PFSK-1 (cell line): Measurements from ENCODE around the gene NTN1.

Experiments used
- FOXP2 ChIP-seq: optimal IDR thresholded peaks from 2 replicates; pipeline ENCODE3; 2011; ENCODE audit warnings: borderline replicate concordance, control low read depth, inconsistent platforms; ENCODE audit not compliant: insufficient read depth; ENCODE audit errors: extremely low read length, extremely low read depth
- POLR2AphosphoS5 ChIP-seq: IDR thresholded peaks from 2 replicates; pipeline ENCODE4 v1.6.1; 2012; ENCODE audit warnings: low read depth, mild to moderate bottlenecking, control low read depth, low read length, moderate library complexity
- REST ChIP-seq, 2 experiments: IDR thresholded peaks; 2 replicates each; pipeline versions ENCODE4 v1.6.1 to v1.8.0; 2011 to 2012; ENCODE audit warnings: low read depth in 2 of 2, low read length in 2 of 2, control low read depth in 1 of 2, inconsistent platforms in 1 of 2, mild to moderate bottlenecking in 1 of 2, moderate library complexity in 1 of 2; ENCODE audit not compliant: insufficient read depth in 1 of 2
- SIN3A ChIP-seq: IDR thresholded peaks from 2 replicates; pipeline ENCODE4 v1.6.1; 2012; ENCODE audit warnings: mild to moderate bottlenecking, low read length, moderate library complexity, borderline replicate concordance; ENCODE audit not compliant: insufficient read depth
- TAF1 ChIP-seq: IDR thresholded peaks from 2 replicates; pipeline ENCODE4 v1.6.1; 2012; ENCODE audit warnings: low read length, control low read depth, borderline replicate concordance; ENCODE audit not compliant: insufficient read depth

NTN1 gene

GRCh38 chr17:9223531-9223930, 202.2 kb downstream of the NTN1 start:
- TF ChIP-seq POLR2AphosphoS5 (no peak), SIN3A (no peak), FOXP2 (no peak), REST (IDR thresholded peaks at IDR 0.05; ENCODE audit: insufficient read depth in 1 of 2, low read depth in 2 of 2, low read length in 2 of 2) (no peak), TAF1 (no peak)

- TF ChIP-seq FOXP2, result no peak
- no peak for TF ChIP-seq REST (IDR thresholded peaks at IDR 0.05; ENCODE audit: insufficient read depth in 1 of 2, low read depth in 2 of 2, low read length in 2 of 2)
- no peak for TF ChIP-seq TAF1
- no peak for TF ChIP-seq SIN3A
- TF ChIP-seq POLR2AphosphoS5, result no peak
Measured at GRCh38 chr17:9224485-9224884, 203.2 kb downstream of the NTN1 start.

GRCh38 chr17:9225305-9226101, 204.2 kb downstream of the NTN1 start:
- TF ChIP-seq REST (IDR thresholded peaks at IDR 0.05; ENCODE audit: insufficient read depth in 1 of 2, low read depth in 2 of 2, low read length in 2 of 2), result no peak

GRCh38 chr17:9226130-9226793, 205.0 kb downstream of the NTN1 start:
- TF ChIP-seq TAF1 (no peak), FOXP2 (no peak), REST (IDR thresholded peaks at IDR 0.05; ENCODE audit: insufficient read depth in 1 of 2, low read depth in 2 of 2, low read length in 2 of 2) (no peak), POLR2AphosphoS5 (no peak), SIN3A (no peak)

GRCh38 chr17:9226794-9227135, 205.5 kb downstream of the NTN1 start:
- TF ChIP-seq REST (IDR thresholded peaks at IDR 0.05; ENCODE audit: insufficient read depth in 1 of 2, low read depth in 2 of 2, low read length in 2 of 2) (no peak), FOXP2 (no peak), SIN3A (no peak)
